ENCODE results near the gene TUT1.

Gene TUT1

DNA sequence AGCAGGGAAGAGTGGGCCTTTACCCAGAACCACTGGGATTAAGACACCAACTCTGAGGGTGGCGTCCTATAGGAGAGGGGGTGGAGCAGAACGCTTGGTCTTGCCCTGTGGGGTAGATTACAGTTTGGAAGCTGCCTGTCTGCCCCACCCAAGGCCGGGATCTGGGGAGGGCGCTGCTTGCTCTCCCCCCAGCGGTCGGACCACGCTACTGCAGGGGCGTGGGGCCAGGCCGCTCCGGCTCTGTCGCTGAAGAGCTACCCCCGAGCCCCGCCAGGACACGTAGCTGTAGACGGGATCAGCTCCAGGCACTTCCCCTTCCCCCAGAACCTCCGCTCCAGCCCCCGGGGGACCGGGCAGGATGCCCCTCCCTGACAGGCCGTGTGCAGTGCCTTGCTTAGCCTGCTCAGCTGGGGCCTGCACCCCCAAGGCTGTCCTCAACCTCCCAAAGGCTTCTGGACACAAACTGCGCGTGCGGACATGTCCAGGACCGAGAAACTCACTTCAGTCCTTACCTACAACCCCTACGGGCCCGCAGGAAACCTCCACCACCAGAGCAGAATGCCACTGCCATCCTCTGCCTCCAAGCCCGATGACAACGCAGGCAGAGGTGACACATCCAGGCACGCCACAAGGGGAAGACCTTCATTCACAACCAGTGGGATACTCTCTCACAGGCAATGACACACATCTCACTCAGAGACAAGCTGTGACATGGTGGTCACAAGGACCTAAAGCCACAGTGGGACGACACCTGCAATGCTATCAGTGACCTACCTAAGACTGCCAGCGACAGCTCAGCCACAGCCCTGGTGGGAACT lies 48.4 kb downstream of the TUT1 start:
- DNase-seq (ENCODE audit: low read depth in 2 of 3, low spot score in 1 of 3), result peak in 2 of 3 donors; percentile 73 to 76

DNA sequence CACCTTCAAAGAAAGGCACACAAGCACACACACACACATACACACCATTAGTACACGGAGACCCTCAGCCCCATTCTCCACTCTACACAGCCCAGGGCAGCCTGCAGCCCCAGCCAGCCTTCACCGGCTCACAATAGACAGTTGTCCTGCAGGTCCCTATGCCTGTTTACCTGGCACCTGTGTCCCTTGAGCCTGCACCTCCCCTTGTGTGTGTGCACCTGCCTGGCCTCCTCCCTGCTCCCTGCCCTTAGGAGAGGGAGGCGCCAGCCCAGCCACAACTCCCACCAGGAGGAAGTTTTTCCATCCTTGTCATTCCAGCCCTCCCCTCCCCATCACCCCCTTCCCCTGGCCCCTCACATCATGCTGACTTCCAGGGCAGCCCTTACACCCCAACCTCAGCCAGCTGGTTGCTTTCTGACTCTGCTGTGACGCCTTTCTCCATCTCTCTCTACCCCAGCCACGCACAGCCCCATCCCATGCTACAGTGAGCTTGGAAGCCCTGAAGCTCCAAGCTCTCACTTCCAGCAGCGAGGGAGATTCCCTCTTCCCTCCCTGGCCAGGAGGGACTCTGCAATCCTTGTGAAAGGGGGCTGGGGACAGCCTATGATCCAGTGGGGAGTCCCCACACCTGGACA lies 49.1 kb downstream of the TUT1 start:
- no peak for DNase-seq (ENCODE audit: low read depth in 2 of 3, low spot score in 1 of 3)

DNA sequence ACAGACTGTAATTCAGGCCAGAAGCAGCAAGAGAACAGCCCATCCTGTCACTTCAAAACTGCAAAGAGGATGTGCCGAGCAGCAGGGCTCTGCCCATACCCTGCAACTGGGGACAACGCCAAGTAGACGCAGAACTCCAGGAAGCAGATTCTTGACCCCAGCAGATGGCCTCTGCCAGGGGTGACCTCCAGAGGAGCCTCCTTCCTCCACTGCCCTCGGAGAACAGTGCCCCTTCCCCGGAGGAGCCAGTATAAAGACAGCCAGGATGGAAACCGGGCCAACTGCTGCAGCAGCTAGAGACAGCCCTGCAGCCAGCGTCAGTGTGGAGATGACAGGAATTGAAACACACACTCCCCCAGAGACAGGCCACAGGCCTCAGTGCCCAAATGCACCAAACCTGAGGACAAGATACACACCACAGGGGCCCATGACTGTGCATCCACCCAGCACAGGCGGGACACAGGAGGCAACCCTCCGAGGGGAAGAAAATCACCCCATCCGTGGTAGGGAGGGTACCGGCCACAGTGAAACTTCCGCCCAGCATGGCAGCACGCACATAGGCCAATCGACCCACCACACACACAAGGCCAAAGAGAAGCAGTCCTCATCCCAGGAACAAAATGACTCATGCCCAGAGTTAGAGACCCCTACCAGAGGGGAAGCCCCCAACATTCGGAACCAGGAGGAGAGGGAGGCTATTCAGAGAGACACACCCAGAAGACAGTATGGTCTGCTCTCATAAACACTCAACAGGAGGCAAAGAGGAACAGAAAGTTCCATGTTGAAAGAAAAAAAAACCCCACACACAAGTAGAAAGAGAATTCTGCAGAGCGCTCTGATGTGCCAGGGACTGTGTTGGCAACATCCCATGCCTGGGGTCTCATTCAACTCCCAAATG lies 50.3 kb downstream of the TUT1 start:
- DNase-seq (ENCODE audit: low read depth in 2 of 3, low spot score in 1 of 3), result no peak

DNA sequence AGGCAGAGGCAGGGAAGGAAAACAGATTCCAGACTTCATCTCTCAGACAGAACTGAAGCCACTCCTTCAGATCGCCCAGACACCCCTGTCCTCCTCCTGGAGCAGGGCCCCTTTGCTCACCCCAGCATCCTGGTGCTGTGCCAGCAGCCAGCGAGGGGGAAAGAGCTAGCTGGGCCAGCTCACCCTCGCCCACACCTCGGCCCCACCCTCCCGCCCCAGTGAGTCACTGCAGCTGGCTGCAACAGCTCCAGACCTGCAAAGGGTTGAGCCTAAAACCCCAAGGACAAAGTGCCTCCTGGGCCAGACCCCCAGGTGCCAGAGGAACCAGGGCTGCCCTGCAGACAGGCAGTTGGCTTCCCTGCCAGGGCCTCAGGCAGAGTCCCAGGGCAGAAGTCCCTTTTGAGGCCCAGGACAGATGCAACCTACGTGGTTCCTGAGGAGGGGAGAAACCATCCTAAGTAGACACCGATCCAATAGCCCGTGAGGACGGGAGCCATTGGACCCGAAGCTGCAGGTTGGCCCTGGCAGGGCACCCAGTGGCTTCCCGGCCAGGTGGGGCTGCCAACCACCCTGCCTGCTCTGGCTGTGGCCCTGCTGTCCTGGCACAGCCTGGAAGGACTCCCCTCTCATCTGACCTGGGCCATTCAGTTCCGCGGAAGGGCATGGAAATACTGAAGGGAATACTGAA lies 51.9 kb downstream of the TUT1 start:
- DNase-seq (ENCODE audit: low read depth in 2 of 3, low spot score in 1 of 3), result no peak

DNA sequence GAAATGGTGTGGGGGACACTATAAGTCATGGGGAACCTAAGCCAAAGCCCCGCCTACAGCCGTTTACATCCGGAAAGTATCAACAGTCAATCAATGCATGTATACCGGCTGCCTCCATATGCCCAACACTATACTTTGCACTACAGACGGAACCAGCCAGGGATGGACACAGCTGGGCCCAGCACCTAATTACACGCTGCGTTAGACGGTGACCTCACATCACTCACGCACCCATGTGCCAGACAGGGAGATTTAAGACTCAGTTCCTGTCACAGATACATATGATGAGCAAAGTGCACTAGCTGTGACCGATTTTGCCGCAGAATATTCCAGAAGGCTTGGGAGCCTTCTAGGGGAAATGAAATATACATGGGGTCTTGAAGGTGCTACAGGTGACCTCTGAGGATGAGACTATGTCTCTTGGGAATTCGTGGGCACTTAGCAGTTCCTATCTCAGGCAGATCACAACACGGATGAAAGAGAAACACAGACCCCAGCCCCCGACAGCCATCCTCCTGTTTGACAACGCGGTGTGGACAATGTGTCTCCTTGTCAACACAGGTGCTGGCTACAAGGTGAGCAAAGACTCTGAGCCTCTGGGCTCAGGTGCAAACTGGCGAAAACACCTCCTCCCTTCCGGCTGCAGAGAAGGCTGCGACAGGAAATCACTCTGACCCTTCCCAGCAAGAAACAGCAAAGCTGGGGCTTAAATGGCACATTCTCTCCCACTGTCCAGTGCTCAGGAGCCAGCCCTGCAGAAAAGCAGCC lies 52.7 kb downstream of the TUT1 start:
- no peak for DNase-seq (ENCODE audit: low read depth in 2 of 3, low spot score in 1 of 3)

DNA sequence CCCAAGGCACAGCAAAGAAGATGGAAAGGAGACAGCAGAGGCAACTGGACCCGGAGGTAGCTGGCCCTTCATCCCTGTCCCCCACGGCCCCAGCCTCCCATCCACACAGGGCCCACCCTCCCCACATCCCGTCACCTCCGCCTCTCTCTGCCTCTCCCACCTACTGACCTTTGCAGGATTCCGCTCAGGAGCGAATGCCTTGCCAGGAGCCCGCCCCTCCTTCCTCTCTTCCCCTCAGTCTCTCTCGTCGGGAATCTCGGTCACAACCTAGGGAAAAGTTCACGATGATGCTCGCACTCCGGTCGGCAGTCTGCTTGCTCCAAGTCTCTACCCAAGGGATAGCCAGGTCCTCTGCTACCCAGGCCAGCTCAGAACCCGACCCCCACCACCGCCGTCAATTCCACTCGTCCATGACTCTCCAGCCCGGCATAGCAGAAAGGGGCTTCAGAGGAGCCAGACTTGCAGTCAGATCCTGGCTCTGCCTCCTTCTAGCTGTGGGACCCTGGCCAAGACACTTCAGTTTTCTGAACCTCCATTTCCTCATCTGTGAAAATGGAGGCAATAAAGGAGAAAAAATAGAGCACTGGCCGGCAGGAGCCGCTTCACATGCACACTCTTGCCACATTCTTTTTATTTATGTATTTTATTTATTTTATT lies 54.9 kb downstream of the TUT1 start:
- no peak for DNase-seq (ENCODE audit: low read depth in 2 of 3, low spot score in 1 of 3)

DNA sequence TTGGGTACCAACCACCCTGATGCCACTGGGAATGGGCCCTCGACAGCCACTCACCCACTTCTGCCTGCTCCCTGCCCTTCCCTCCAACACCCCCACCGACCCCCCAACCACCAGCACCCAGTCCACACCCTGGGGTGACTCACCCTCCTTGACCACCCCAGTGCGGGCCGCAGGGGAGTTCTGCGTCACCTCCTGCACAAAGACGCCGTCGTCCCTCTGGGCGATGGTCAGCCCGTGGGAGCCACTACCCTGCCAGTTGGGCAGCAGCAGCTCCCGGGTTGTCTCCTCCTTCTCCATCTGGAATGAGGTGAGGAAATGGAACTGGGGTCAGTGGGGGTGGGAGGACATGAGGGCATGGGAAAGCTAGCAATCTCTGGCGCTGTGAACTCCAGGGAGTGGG lies 55.5 kb downstream of the TUT1 start:
- DNase-seq (ENCODE audit: low read depth in 2 of 3, low spot score in 1 of 3), result no peak

DNA sequence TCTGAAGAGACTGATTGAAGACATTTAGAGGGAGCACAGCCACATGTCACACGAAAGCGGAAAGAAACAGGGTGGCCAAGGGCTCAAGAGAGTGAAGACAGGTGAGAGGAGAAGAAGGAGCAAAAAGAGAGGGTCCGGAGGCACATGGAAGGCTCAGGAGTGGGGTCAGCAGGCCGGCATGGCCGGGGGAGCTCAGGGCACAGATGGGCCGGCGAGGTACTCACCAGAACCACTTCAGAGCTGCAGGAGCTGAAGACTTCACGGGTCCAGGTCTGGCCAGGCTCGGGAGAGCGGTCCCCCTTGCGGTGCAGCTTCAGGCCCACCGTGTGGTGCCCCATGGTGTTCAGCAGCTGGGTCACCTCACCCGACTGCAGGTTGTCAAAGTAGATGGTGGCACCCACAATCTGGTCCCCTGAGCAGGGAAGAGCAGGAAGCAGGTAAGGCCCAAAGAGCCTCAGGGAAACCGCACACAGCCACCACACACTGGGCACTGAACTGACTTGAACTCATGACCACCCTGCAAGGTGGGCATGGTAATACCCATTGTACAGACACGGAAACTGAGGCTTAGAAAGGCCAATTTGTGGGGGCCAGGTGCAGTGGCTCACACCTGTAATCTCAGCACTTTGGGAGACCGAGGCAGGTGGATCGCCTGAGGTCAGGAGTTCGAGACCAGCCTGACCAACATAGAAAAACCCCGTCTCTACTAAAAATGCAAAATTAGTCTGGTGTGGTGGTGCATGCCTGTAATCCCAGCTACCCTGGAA lies 56.4 kb downstream of the TUT1 start:
- no peak for DNase-seq (ENCODE audit: low read depth in 2 of 3, low spot score in 1 of 3)

DNA sequence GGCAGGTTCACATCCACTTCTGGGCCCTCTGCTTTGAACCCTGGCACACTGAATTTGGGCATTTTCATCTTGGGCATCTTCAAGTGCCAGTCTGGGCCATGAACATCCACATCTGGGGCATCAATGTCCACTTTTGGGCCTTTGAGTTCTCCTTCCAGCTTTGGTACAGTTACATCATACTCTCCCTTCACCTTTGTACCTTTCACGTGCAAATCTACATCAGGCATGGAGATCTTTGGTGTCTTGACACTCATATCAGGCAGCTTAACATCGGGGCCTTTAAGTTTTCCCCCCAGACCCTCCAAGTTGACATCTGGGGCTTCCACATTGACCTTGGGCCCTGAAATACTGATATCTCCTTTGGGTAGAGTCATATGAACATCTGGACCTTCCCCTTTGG lies 59.2 kb downstream of the TUT1 start:
- no peak for DNase-seq (ENCODE audit: low read depth in 2 of 3, low spot score in 1 of 3)

Data from stimulated activated CD4-positive, alpha-beta T cell treated with anti-CD3 and anti-CD28 coated beads, Interleukin-12 subunit alpha, Interleukin-12 subunit beta, amount 100 ng/mL, for 48 hours (primary cell).